Pancreas (tissue), 10 donors: Measurements from ENCODE around the gene NR1I2. TPM values are rescaled to one million over a fixed set of nuclear protein-coding genes. Genes with fewer than 3 reads are reported as not detected.
A peak's percentile ranks its signal among the peaks of the same experiment; 100 is the strongest.

Source experiments
- ATAC-seq, 4 donors: fragments of 200-7000 bp; cut with Tn5 transposase; one replicate each; pipeline versions ENCODE4 v1.8.0 to v1.9.1; 2020; ENCODE audit warnings: mild to moderate bottlenecking in 4 of 4, moderate library complexity in 4 of 4
- DNase-seq, 6 donors: peaks; one replicate each; pipeline ENCODE4 v3.0.0-alpha.2; 2020
- FAIRE-seq: peaks from 2 replicates; lab custom pipeline; 2012; peaks lifted over from hg19 to GRCh38; lab: Jason Lieb, UNC
- H3K27ac ChIP-seq, 4 donors: fragments of 200-600 bp; sonication (generic); 1 replicate in 3 of 4; 2 replicates in 1 of 4; pipeline versions ENCODE4 v1.5.0 to v1.8.0; 2020
- H3K27me3 ChIP-seq, 4 donors: fragments of 200-600 bp; one replicate each; pipeline ENCODE4 v1.8.0; 2021
- H3K36me3 ChIP-seq, 3 donors: fragments of 200-600 bp; sonication (generic) in 1 of 3; one replicate each; pipeline versions ENCODE4 v1.5.0 to v1.8.0; 2020 to 2021
- H3K4me1 ChIP-seq, 3 donors: fragments of 200-600 bp; one replicate each; pipeline ENCODE4 v1.8.0; 2021
- H3K4me3 ChIP-seq, 4 donors: fragments of 200-600 bp; sonication (generic) in 2 of 4; one replicate each; pipeline versions ENCODE4 v1.5.0 to v1.8.0; 2020 to 2021
- H3K9me3 ChIP-seq, 4 donors: fragments of 200-600 bp; one replicate each; pipeline ENCODE4 v1.8.0; 2021
- CTCF ChIP-seq, 4 donors: fragments of 200-600 bp; sonication (generic) in 3 of 4; IDR thresholded peaks; one replicate each; pipeline versions ENCODE4 v1.5.0 to v1.8.0; 2021; ENCODE audit warnings: antibody characterized with exemption in 4 of 4
- WGBS, 2 donors: extraction: QIAGEN DNeasy Blood & Tissue Kit; methylation state at CpG; one replicate each; pipeline ENCODE4 v1.1.7; 2013; 5-methylcytosine and 5-hydroxymethylcytosine counted together
- intact Hi-C, 3 donors: fragments of 100-400 bp; cut with DNase I; formaldehyde crosslinking; loops; one replicate each; pipeline versions ENCODE4 v1.11.1 to v1.14.2; 2022
- polyA plus RNA-seq, 2 donors: library from polyadenylated mRNA; stranded (reverse); fragments of 200-250 nt; gene quantifications; one replicate each; pipeline ENCODE4 v1.2.3, GENCODE V29; 2013
- total RNA-seq, 6 donors: library from RNA; stranded (reverse); fragmentation: NEBNext Ultra II Directional in 4 of 6; extraction: Animal tissue kit (Norgen Biotek cat#: 25700) in 4 of 6; gene quantifications; one replicate each; pipeline versions ENCODE4 v1.2.1 to v1.2.4, GENCODE V29; 2021 to 2023
- donor health status: healthy with polysubstance abuse.
- donor health status: DM: no; HTN: no; CAD: no; lungs with moderate emphysema.
- donor health status: DM: no; HTN: no; CAD: no.
- donor health status: control.
- donor health status: control.
- donor health status: Bipolar disorder and iron deficiency.
- donor health status: DM: yes; HTN: yes; CAD: no.
- donor health status: DM: no; HTN: no; CAD: no.
- donor health status: DM: no; HTN: no; CAD: no.
- donor health status: DM: yes; HTN: yes; CAD: no.

NR1I2 gene
- total and polyA plus RNA-seq, 8 donors = 0.12 to 0.31 (median 0.24) TPM

GRCh38 chr3:119800844-119801243 lies 18.9 kb downstream of the NR1I2 start:
- no peak for TF ChIP-seq CTCF (IDR thresholded peaks at IDR 0.05)
- ATAC-seq (no peak), FAIRE-seq (no peak), DNase-seq (no peak)
- H3K36me3 ChIP-seq = no peaks in the 10 kb centered on the region
- no peaks in the 10 kb centered on the region for H3K27me3 ChIP-seq
- no peaks in the 10 kb centered on the region for H3K9me3 ChIP-seq
- H3K4me1 ChIP-seq = no peaks in the 10 kb centered on the region
- no peak overlapping the region for H3K27ac ChIP-seq
- no peak overlapping the region for H3K4me3 ChIP-seq
- intact Hi-C loops = no loop called here
- WGBS, 2 donors = 50 to 60% methylated on average over 4 of the region's 4 CpGs

- DNase-seq (no peak), ATAC-seq (no peak), FAIRE-seq (no peak)
- WGBS, 2 donors = 93 to 94% methylated on average over 4 of the region's 4 CpGs
- Histone ChIP-seq H3K4me1 (peaks cover 0 to 4% (median 0%) of the 10 kb centered on the region in 3 donors), H3K27me3 (no peaks in the 10 kb centered on the region), H3K27ac (no peak overlapping the region), H3K9me3 (no peaks in the 10 kb centered on the region), H3K4me3 (no peak overlapping the region), H3K36me3 (no peaks in the 10 kb centered on the region)
- intact Hi-C loops = no loop called here
- TF ChIP-seq CTCF (IDR thresholded peaks at IDR 0.05) = no peak
Measured at GRCh38 chr3:119808244-119808643, 26.3 kb downstream of the NR1I2 start.

GRCh38 chr3:119808843-119809242 lies 26.9 kb downstream of the NR1I2 start:
- H3K27me3 ChIP-seq = no peaks in the 10 kb centered on the region
- no peak for FAIRE-seq
- no peaks in the 10 kb centered on the region for H3K9me3 ChIP-seq
- WGBS, 2 donors = 93 to 97% methylated on average over 6 of the region's 6 CpGs
- no peak overlapping the region for H3K4me3 ChIP-seq
- peaks cover 0 to 4% (median 0%) of the 10 kb centered on the region in 3 donors for H3K4me1 ChIP-seq
- no peak for TF ChIP-seq CTCF (IDR thresholded peaks at IDR 0.05)
- H3K36me3 ChIP-seq = no peaks in the 10 kb centered on the region
- intact Hi-C loops = no loop called here
- H3K27ac ChIP-seq = no peak overlapping the region
- DNase-seq = no peak
- no peak for ATAC-seq

DNA sequence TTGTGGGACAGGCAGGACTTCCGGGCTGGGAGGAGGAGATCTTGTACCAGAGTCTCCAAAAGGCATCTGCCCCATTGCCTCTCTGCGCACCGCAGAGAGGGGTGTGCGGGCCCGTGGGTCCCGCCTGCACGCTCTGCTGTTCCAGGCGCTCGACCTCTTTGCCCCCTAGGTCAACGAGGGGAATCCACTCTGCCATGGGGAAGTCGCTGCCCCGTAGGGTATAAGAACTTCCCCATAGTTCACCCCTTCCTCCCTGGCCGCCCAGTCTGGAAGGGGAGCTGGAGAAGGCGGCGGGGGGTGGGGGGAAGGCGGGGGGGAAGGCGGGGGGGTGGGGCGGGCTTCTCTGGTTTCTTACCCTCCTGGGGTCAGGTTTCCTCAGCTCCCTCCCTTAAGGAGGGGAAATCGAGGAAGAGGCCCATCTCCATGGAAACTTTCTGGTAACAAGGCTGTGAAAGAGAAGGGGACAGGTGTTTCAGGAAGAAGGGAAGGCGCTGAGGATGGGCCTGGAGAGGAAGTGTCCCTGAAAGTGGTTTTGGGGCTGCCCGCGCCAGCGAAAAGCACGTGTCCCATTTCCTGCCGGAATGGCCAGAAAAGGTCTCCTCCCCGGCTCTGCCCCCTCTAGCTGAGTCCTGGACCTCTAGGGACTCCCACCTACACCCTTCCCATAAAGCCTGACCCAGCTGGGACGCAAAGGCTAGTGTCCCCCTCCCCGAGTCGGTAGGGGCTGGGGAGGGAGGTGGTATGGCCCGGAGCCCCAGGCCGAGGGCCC lies 27.5 kb downstream of the NR1I2 start:
- H3K4me1 ChIP-seq = peaks cover 0 to 4% (median 0%) of the 10 kb centered on the region in 3 donors
- 44 to 52% methylated on average over 24 to 31 of the region's 31 CpGs for WGBS, 2 donors
- H3K36me3 ChIP-seq = no peaks in the 10 kb centered on the region
- FAIRE-seq (no peak), DNase-seq (no peak), ATAC-seq (peak in 2 of 4 donors; percentile 31 to 45)
- peak overlapping the region; percentile 20 to 61 (median 46) for H3K4me3 ChIP-seq
- H3K27me3 ChIP-seq = no peaks in the 10 kb centered on the region
- no peaks in the 10 kb centered on the region for H3K9me3 ChIP-seq
- H3K27ac ChIP-seq = no peak overlapping the region
- no peak for TF ChIP-seq CTCF (IDR thresholded peaks at IDR 0.05)
- intact Hi-C loops = no loop called here

DNA sequence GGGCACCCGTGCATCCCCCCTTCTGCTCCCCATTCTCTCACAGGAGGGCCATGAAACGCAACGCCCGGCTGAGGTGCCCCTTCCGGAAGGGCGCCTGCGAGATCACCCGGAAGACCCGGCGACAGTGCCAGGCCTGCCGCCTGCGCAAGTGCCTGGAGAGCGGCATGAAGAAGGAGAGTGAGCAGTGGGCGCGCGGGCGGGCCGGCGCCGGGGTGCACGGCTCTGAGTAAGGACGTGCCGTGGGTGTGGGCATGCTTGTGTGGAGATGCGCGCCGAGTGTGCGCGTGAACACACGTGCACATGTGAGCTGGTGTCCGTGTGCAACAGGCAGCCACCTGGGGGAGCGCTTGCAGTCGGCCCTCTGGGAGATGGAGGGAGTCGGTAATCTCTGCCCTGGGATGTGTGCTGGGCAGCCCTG lies 28.1 kb downstream of the NR1I2 start:
- H3K9me3 ChIP-seq = no peaks in the 10 kb centered on the region
- DNase-seq (peak; percentile 7 to 79 (median 44)), FAIRE-seq (no peak), ATAC-seq (peak; percentile 78 to 90 (median 86))
- H3K27ac ChIP-seq = no peak overlapping the region
- H3K4me3 ChIP-seq = peak overlapping the region; percentile 20 to 61 (median 46)
- H3K4me1 ChIP-seq = peaks cover 0 to 4% (median 0%) of the 10 kb centered on the region in 3 donors
- no peak for TF ChIP-seq CTCF (IDR thresholded peaks at IDR 0.05)
- intact Hi-C loops = no loop called here
- WGBS, 2 donors = 0 to 1% methylated on average over 33 of the region's 33 CpGs
- H3K36me3 ChIP-seq = no peaks in the 10 kb centered on the region
- H3K27me3 ChIP-seq = no peaks in the 10 kb centered on the region
